Renal cortex interstitium (tissue), 11 donors: ENCODE data around the gene PI16. TPM values are rescaled to one million over a fixed set of nuclear protein-coding genes. Genes with fewer than 3 reads are reported as not detected.

Source experiments
- DNase-seq, 11 donors: peaks; one replicate each; pipeline ENCODE4 v3.0.0-alpha.2; 2013; ENCODE audit warnings: low read depth in 9 of 11, low spot score in 4 of 11; ENCODE audit errors: extremely low read depth in 1 of 11
- polyA plus RNA-seq, 3 donors: library from polyadenylated mRNA; unstranded; fragments of 120-200 nt; gene quantifications; one replicate each; pipeline ENCODE4 v1.2.1, GENCODE V29; 2013; ENCODE audit not compliant: insufficient read length in 3 of 3

The PI16 gene
- polyA plus RNA-seq, 3 donors: 1.1 to 4.0 (median 1.1) TPM

- DNase-seq: no peak
Measured at GRCh38 chr6:37008484-37009465, 54.2 kb downstream of the PI16 start.

GRCh38 chr6:37010402-37010892 lies 55.9 kb downstream of the PI16 start:
- DNase-seq: no peak

GRCh38 chr6:37011656-37012378 lies 57.3 kb downstream of the PI16 start:
- no peak for DNase-seq

- DNase-seq: no peak
Measured at GRCh38 chr6:37013516-37014491, 59.3 kb downstream of the PI16 start.

Other genes with a start within 250 kb of the PI16 start
- 10 to 100 TPM; 12.8 to 17.1 (median 13.2) TPM for gene CPNE5, start 115.3 kb upstream of the PI16 start, polyA plus RNA-seq
- 10 to 100 TPM; 43.2 to 56.6 (median 56.2) TPM for gene PPIL1, start 79.9 kb upstream of the PI16 start, polyA plus RNA-seq
- gene C6orf89, start 68.8 kb upstream of the PI16 start, polyA plus RNA-seq: 10 to 100 TPM; 43.6 to 47.4 (median 46.6) TPM
- gene MTCH1, start 31.5 kb downstream of the PI16 start, polyA plus RNA-seq: 100 to 1,000 TPM; 146 to 187 (median 167) TPM
- 1 to 10 TPM; 1.3 to 3.1 (median 2.7) TPM for gene FGD2, start 50.9 kb downstream of the PI16 start, polyA plus RNA-seq
- 10 to 100 TPM; 22.4 to 27.9 (median 26.2) TPM for gene PIM1, start 215.4 kb downstream of the PI16 start, polyA plus RNA-seq